Mucosa of rectum (tissue), 2 donors: ENCODE measurements around the gene IKBKE.

ENCODE experiments used
- H3K27ac ChIP-seq, 2 donors: one replicate each; pipeline ENCODE4 v1.7.0; 2013; ENCODE audit warnings: inconsistent platforms in 2 of 2, low read depth in 2 of 2, low read length in 2 of 2
- H3K27me3 ChIP-seq, 2 donors: one replicate each; pipeline ENCODE4 v1.7.0; 2013; ENCODE audit warnings: low read length in 2 of 2; ENCODE audit not compliant: control insufficient read depth in 2 of 2, insufficient read depth in 2 of 2
- H3K36me3 ChIP-seq, 2 donors: one replicate each; pipeline ENCODE4 v1.7.0; 2013; ENCODE audit warnings: low read length in 2 of 2; ENCODE audit not compliant: control insufficient read depth in 2 of 2, insufficient read depth in 2 of 2
- H3K4me1 ChIP-seq, 2 donors: one replicate each; pipeline ENCODE4 v1.7.0; 2013; ENCODE audit warnings: low read length in 2 of 2, mild to moderate bottlenecking in 1 of 2; ENCODE audit not compliant: control insufficient read depth in 2 of 2, insufficient read depth in 2 of 2
- H3K4me3 ChIP-seq, 2 donors: one replicate each; pipeline ENCODE4 v1.7.0; 2013; ENCODE audit warnings: low read length in 2 of 2
- H3K9ac ChIP-seq, 2 donors: one replicate each; pipeline ENCODE4 v1.7.0; 2013; ENCODE audit warnings: low read length in 2 of 2, low read depth in 1 of 2, mild to moderate bottlenecking in 1 of 2
- H3K9me3 ChIP-seq, 2 donors: one replicate each; pipeline ENCODE4 v1.7.0; 2013; ENCODE audit warnings: low read length in 2 of 2; ENCODE audit not compliant: control insufficient read depth in 2 of 2
- donor health status: healthy.
- donor health status: Normal muscosa, but diverticular disease.

The IKBKE gene

GRCh38 chr1:206441336-206441967 is 28.8 kb upstream of the IKBKE start:
- Histone ChIP-seq H3K4me1 (no peaks in the 10 kb centered on the region), H3K36me3 (peaks cover 0 to 21% of the 10 kb centered on the region in 2 donors), H3K27me3 (no peaks in the 10 kb centered on the region), H3K4me3 (no peak overlapping the region), H3K27ac (no peak overlapping the region), H3K9ac (no peak overlapping the region), H3K9me3 (no peaks in the 10 kb centered on the region)

GRCh38 chr1:206442101-206442500 is 28.2 kb upstream of the IKBKE start:
- no peak overlapping the region for H3K4me3 ChIP-seq
- no peaks in the 10 kb centered on the region for H3K27me3 ChIP-seq
- peaks cover 0 to 21% of the 10 kb centered on the region in 2 donors for H3K36me3 ChIP-seq
- H3K4me1 ChIP-seq: no peaks in the 10 kb centered on the region
- no peaks in the 10 kb centered on the region for H3K9me3 ChIP-seq
- H3K9ac ChIP-seq: no peak overlapping the region
- H3K27ac ChIP-seq: no peak overlapping the region

GRCh38 chr1:206445116-206445515 is 25.2 kb upstream of the IKBKE start:
- no peaks in the 10 kb centered on the region for H3K4me1 ChIP-seq
- no peak overlapping the region for H3K27ac ChIP-seq
- no peak overlapping the region for H3K4me3 ChIP-seq
- H3K36me3 ChIP-seq: peaks cover 0 to 14% of the 10 kb centered on the region in 2 donors
- no peak overlapping the region for H3K9ac ChIP-seq
- no peaks in the 10 kb centered on the region for H3K27me3 ChIP-seq
- no peaks in the 10 kb centered on the region for H3K9me3 ChIP-seq

- Histone ChIP-seq H3K9ac (no peak overlapping the region), H3K4me1 (no peaks in the 10 kb centered on the region), H3K36me3 (peaks cover 0 to 17% of the 10 kb centered on the region in 2 donors), H3K4me3 (no peak overlapping the region), H3K9me3 (no peaks in the 10 kb centered on the region), H3K27me3 (no peaks in the 10 kb centered on the region), H3K27ac (no peak overlapping the region)
Observed at GRCh38 chr1:206445911-206446356, 24.3 kb upstream of the IKBKE start.

- H3K9me3 ChIP-seq: no peaks in the 10 kb centered on the region
- H3K27me3 ChIP-seq: no peaks in the 10 kb centered on the region
- no peaks in the 10 kb centered on the region for H3K4me1 ChIP-seq
- peaks cover 0 to 14% of the 10 kb centered on the region in 2 donors for H3K36me3 ChIP-seq
- H3K27ac ChIP-seq: no peak overlapping the region
- H3K4me3 ChIP-seq: no peak overlapping the region
- no peak overlapping the region for H3K9ac ChIP-seq
Observed at GRCh38 chr1:206446688-206447421, 23.4 kb upstream of the IKBKE start.

- Histone ChIP-seq H3K9me3 (no peaks in the 10 kb centered on the region), H3K4me3 (no peak overlapping the region), H3K27me3 (no peaks in the 10 kb centered on the region), H3K27ac (no peak overlapping the region), H3K9ac (no peak overlapping the region), H3K36me3 (peaks cover 0 to 14% of the 10 kb centered on the region in 2 donors), H3K4me1 (no peaks in the 10 kb centered on the region)
Observed at GRCh38 chr1:206447422-206447765, 22.9 kb upstream of the IKBKE start.

GRCh38 chr1:206447792-206448191 is 22.5 kb upstream of the IKBKE start:
- Histone ChIP-seq H3K27ac (no peak overlapping the region), H3K4me1 (no peaks in the 10 kb centered on the region), H3K27me3 (no peaks in the 10 kb centered on the region), H3K36me3 (peaks cover 0 to 12% of the 10 kb centered on the region in 2 donors), H3K9ac (no peak overlapping the region), H3K4me3 (no peak overlapping the region), H3K9me3 (no peaks in the 10 kb centered on the region)

- Histone ChIP-seq H3K27ac (no peak overlapping the region), H3K4me1 (no peaks in the 10 kb centered on the region), H3K36me3 (peaks cover 4 to 17% of the 10 kb centered on the region in 2 donors), H3K9me3 (no peaks in the 10 kb centered on the region), H3K27me3 (no peaks in the 10 kb centered on the region), H3K4me3 (no peak overlapping the region), H3K9ac (no peak overlapping the region)
Observed at GRCh38 chr1:206448471-206448870, 21.8 kb upstream of the IKBKE start.

GRCh38 chr1:206449565-206449964 is 20.7 kb upstream of the IKBKE start:
- no peaks in the 10 kb centered on the region for H3K4me1 ChIP-seq
- no peaks in the 10 kb centered on the region for H3K9me3 ChIP-seq
- no peak overlapping the region for H3K9ac ChIP-seq
- no peak overlapping the region for H3K27ac ChIP-seq
- H3K4me3 ChIP-seq: no peak overlapping the region
- no peaks in the 10 kb centered on the region for H3K27me3 ChIP-seq
- H3K36me3 ChIP-seq: peaks cover 4 to 17% of the 10 kb centered on the region in 2 donors

GRCh38 chr1:206450281-206450680 is 20.0 kb upstream of the IKBKE start:
- no peaks in the 10 kb centered on the region for H3K27me3 ChIP-seq
- H3K27ac ChIP-seq: no peak overlapping the region
- peaks cover 4 to 17% of the 10 kb centered on the region in 2 donors for H3K36me3 ChIP-seq
- H3K9ac ChIP-seq: no peak overlapping the region
- H3K9me3 ChIP-seq: no peaks in the 10 kb centered on the region
- no peak overlapping the region for H3K4me3 ChIP-seq
- H3K4me1 ChIP-seq: no peaks in the 10 kb centered on the region
